Measurements from ENCODE around the gene YTHDC2.

YTHDC2 gene

GRCh38 chr5:113527746-113528145 lies 14.3 kb downstream of the YTHDC2 start:
- no peak for DNase-seq (ENCODE audit: low read depth)
- TF ChIP-seq CTCF (conservative IDR thresholded peaks at IDR 0.05; ENCODE audit: low read depth, low read length) = no peak
- no peak overlapping the region for H3K4me3 ChIP-seq (ENCODE audit: low read depth, low read length)

GRCh38 chr5:113531481-113532159 lies 18.1 kb downstream of the YTHDC2 start:
- no peak for TF ChIP-seq CTCF (conservative IDR thresholded peaks at IDR 0.05; ENCODE audit: low read depth, low read length)
- no peak overlapping the region for H3K4me3 ChIP-seq (ENCODE audit: low read depth, low read length)
- peak; percentile 21 for DNase-seq (ENCODE audit: low read depth)

GRCh38 chr5:113538313-113538712 lies 24.8 kb downstream of the YTHDC2 start:
- no peak for TF ChIP-seq CTCF (conservative IDR thresholded peaks at IDR 0.05; ENCODE audit: low read depth, low read length)
- no peak for DNase-seq (ENCODE audit: low read depth)

GRCh38 chr5:113546703-113547183 lies 33.2 kb downstream of the YTHDC2 start:
- no peak for TF ChIP-seq CTCF (conservative IDR thresholded peaks at IDR 0.05; ENCODE audit: low read depth, low read length)
- no peak overlapping the region for H3K4me3 ChIP-seq (ENCODE audit: low read depth, low read length)
- DNase-seq (ENCODE audit: low read depth) = peak; percentile 69

More at GRCh38 chr5:113538313-113538712, 24.8 kb downstream of the YTHDC2 start:
- H3K4me3 ChIP-seq (ENCODE audit: low read depth, low read length) = no peak overlapping the region

GRCh38 chr5:113548396-113548795 lies 34.9 kb downstream of the YTHDC2 start:
- no peak for DNase-seq (ENCODE audit: low read depth)
- H3K4me3 ChIP-seq (ENCODE audit: low read depth, low read length) = no peak overlapping the region
- no peak for TF ChIP-seq CTCF (conservative IDR thresholded peaks at IDR 0.05; ENCODE audit: low read depth, low read length)

GRCh38 chr5:113552137-113552536 lies 38.6 kb downstream of the YTHDC2 start:
- TF ChIP-seq CTCF (conservative IDR thresholded peaks at IDR 0.05; ENCODE audit: low read depth, low read length) = no peak
- no peak for DNase-seq (ENCODE audit: low read depth)
- no peak overlapping the region for H3K4me3 ChIP-seq (ENCODE audit: low read depth, low read length)

- DNase-seq (ENCODE audit: low read depth) = no peak
- no peak for TF ChIP-seq CTCF (conservative IDR thresholded peaks at IDR 0.05; ENCODE audit: low read depth, low read length)
Measured at GRCh38 chr5:113552620-113553019, 39.1 kb downstream of the YTHDC2 start.

More at GRCh38 chr5:113552620-113553019, 39.1 kb downstream of the YTHDC2 start:
- no peak overlapping the region for H3K4me3 ChIP-seq (ENCODE audit: low read depth, low read length)

Measured in choroid plexus epithelial cell (primary cell).